HepG2 (cell line): ENCODE results near the gene CCL19. TPM values are rescaled to one million over a fixed set of nuclear protein-coding genes. Genes with fewer than 3 reads are reported as not detected.

Source experiments
- ATAC-seq: fragments of 200-7000 bp; cut with Tn5 transposase; 3 replicates; pipeline ENCODE4 v1.9.1; 2020; ENCODE audit warnings: mild to moderate bottlenecking, moderate library complexity
- BruUV-seq: library from RNA; stranded (reverse); fragments of 400-500 nt; replicated peaks from 2 replicates; lab custom pipeline; 2021; lab: Mats Ljungman, UMichigan
- CTCF ChIA-PET: fragments of 300-600 bp; formaldehyde crosslinking; extraction: SDS; loops from one replicate; lab custom pipeline; 2021; ENCODE audit warnings: low total read pairs, inconsistent platforms, low intra/inter-chr PET ratio; lab: Yijun Ruan, JAX
- POLR2A ChIA-PET: fragments of 350-600 bp; sonication (Branson Sonifier 250); formaldehyde crosslinking; loops from one replicate; lab custom pipeline; 2020; ENCODE audit warnings: antibody characterized with exemption, inconsistent platforms; lab: Yijun Ruan, JAX
- DNase-seq: peaks from one replicate; pipeline ENCODE4 v3.0.0-alpha.2; 2015; ENCODE audit warnings: low spot score
- FAIRE-seq: peaks from 3 replicates; lab custom pipeline; 2011; peaks lifted over from hg19 to GRCh38; lab: Jason Lieb, UNC
- H2AFZ ChIP-seq: one replicate; pipeline ENCODE4 v1.6.1; 2011; ENCODE audit warnings: low read length, inconsistent platforms
- H3K27ac ChIP-seq: fragments of 300-600 bp; 3 replicates; pipeline ENCODE4 v1.8.0; 2011; ENCODE audit warnings: mixed run types, mild to moderate bottlenecking, mixed read lengths, low read length, inconsistent platforms; ENCODE audit not compliant: insufficient read depth; ENCODE audit errors: extremely low read length
- H3K27me3 ChIP-seq, 2 experiments: fragments of 200-600 bp in 1 of 2; 2 replicates in 1 of 2; 3 replicates in 1 of 2; pipeline versions ENCODE4 v1.6.0 to v1.8.0; 2011; ENCODE audit warnings: low read length in 2 of 2, mild to moderate bottlenecking in 2 of 2, moderate library complexity in 2 of 2, inconsistent platforms in 1 of 2; ENCODE audit not compliant: insufficient read depth in 2 of 2, control insufficient read depth in 1 of 2
- H3K36me3 ChIP-seq, 2 experiments: fragments of 200-600 bp in 1 of 2; replicated peaks in 1 of 2; 2 replicates in 1 of 2; 3 replicates in 1 of 2; pipeline versions ENCODE4 v1.5.1 to v1.8.0; 2011; ENCODE audit warnings: low read length in 2 of 2, inconsistent platforms in 1 of 2; ENCODE audit not compliant: insufficient read depth in 2 of 2, control insufficient read depth in 1 of 2
- H3K4me1 ChIP-seq: 2 replicates; pipeline ENCODE4 v1.5.1; 2012; ENCODE audit warnings: low read length, inconsistent platforms; ENCODE audit not compliant: insufficient read depth
- H3K4me2 ChIP-seq: 2 replicates; pipeline ENCODE4 v1.6.0; 2011; ENCODE audit warnings: low read depth, low read length, inconsistent platforms
- H3K4me3 ChIP-seq, 3 experiments: fragments of 200-600 bp in 1 of 3; sonication (generic), shearing (Covaris generic) in 1 of 3; replicated peaks in 1 of 3; 2 replicates each; pipeline ENCODE4 v1.5.1; 2011 to 2016; ENCODE audit warnings: low read length in 3 of 3, inconsistent platforms in 2 of 3, low read depth in 2 of 3, mild to moderate bottlenecking in 2 of 3, control low read depth in 1 of 3, mixed read lengths in 1 of 3; ENCODE audit not compliant: insufficient read depth in 1 of 3
- H3K79me2 ChIP-seq: one replicate; pipeline ENCODE4 v1.6.1; 2011; ENCODE audit warnings: low read length, inconsistent platforms; ENCODE audit not compliant: insufficient read depth
- H3K9ac ChIP-seq: 2 replicates; pipeline ENCODE4 v1.6.0; 2011; ENCODE audit warnings: mild to moderate bottlenecking, low read depth, low read length, inconsistent platforms; ENCODE audit not compliant: insufficient read depth
- H3K9me3 ChIP-seq: 2 replicates; pipeline ENCODE4 v1.5.1; 2012; ENCODE audit warnings: mild to moderate bottlenecking, low read length
- H4K20me1 ChIP-seq: 2 replicates; pipeline ENCODE4 v1.6.0; 2011; ENCODE audit warnings: inconsistent platforms, mild to moderate bottlenecking, low read length, moderate library complexity; ENCODE audit not compliant: insufficient read depth
- AGO1 ChIP-seq: fragments of 200-400 bp; formaldehyde crosslinking; IDR thresholded peaks from 2 replicates; pipeline ENCODE4 v1.6.1; 2017; ENCODE audit warnings: mild to moderate bottlenecking, low read depth, low read length, moderate library complexity; ENCODE audit not compliant: poor library complexity, severe bottlenecking
- FOXO1 ChIP-seq: sonication (generic); formaldehyde crosslinking; IDR thresholded peaks from 2 replicates; pipeline ENCODE4 v1.4.0; 2020; ENCODE audit warnings: missing genetic modification reagents
- NCOA2 ChIP-seq: sonication (generic); formaldehyde crosslinking; IDR thresholded peaks from 2 replicates; pipeline ENCODE4 v1.8.0; 2022; ENCODE audit warnings: inconsistent platforms
- SMC3 ChIP-seq: IDR thresholded peaks from 2 replicates; pipeline ENCODE4 v1.6.1; 2011; ENCODE audit warnings: low read length, improper control_type of control experiment
- ZBTB33 ChIP-seq: sonication (generic); formaldehyde crosslinking; IDR thresholded peaks from 2 replicates; pipeline ENCODE4 v1.4.0; 2020; ENCODE audit warnings: missing genetic modification reagents
- ZBTB40 ChIP-seq, 2 experiments: fragments of 450-650 bp in 1 of 2; sonication (generic) in 1 of 2; formaldehyde crosslinking in 1 of 2; IDR thresholded peaks; 2 replicates each; pipeline versions ENCODE4 v1.6.1 to v1.8.0; 2016 to 2022; ENCODE audit warnings: antibody characterized with exemption in 1 of 2, mild to moderate bottlenecking in 1 of 2, missing genetic modification reagents in 1 of 2
- ZNF160 ChIP-seq: sonication (generic); formaldehyde crosslinking; IDR thresholded peaks from 2 replicates; pipeline ENCODE4 v1.8.0; 2022; ENCODE audit warnings: mild to moderate bottlenecking, inconsistent platforms, missing genetic modification reagents
- ZNF224 ChIP-seq: sonication (generic); formaldehyde crosslinking; IDR thresholded peaks from 2 replicates; pipeline ENCODE4 v1.5.0; 2020; ENCODE audit warnings: mild to moderate bottlenecking, missing genetic modification reagents
- WGBS: methylation state at CpG from one replicate; pipeline ENCODE4 v1.1.6; 2017; ENCODE audit warnings: low lambda C conversion rate; 5-methylcytosine and 5-hydroxymethylcytosine counted together
- in situ Hi-C: cut with HindIII; loops from 2 replicates; pipeline ENCODE4 v1.10.0; 2017; ENCODE audit warnings: low pct_unique_long_range_greater_than_20kb; ENCODE audit not compliant: extremely low pct_ligation_motif_present
- intact Hi-C: fragments of 100-400 bp; cut with micrococcal nuclease; formaldehyde crosslinking; loops from one replicate; pipeline ENCODE4 v1.10.0; 2022; ENCODE audit not compliant: unreplicated experiment
- polyA plus RNA-seq, 8 experiments: library from polyadenylated mRNA; depleted of rRNA in 3 of 8; stranded (reverse) in 7 of 8; unstranded in 1 of 8; fragments of >200 nt; fragmentation: Illumina TruSeq in 4 of 8; extraction: Trizol in 4 of 8; gene quantifications; 2 replicates each; pipeline versions ENCODE4 v1.2.1 to v1.2.3, GENCODE V29; 2011 to 2016; ENCODE audit warnings: low read depth in 4 of 8, missing spikeins in 1 of 8, mixed read lengths in 1 of 8; ENCODE audit not compliant: insufficient read depth in 1 of 8
- total RNA-seq, 5 experiments: library from RNA; depleted of rRNA; stranded (reverse); fragments of >200 nt; fragmentation: Illumina TruSeq; extraction: Trizol; gene quantifications; 2 replicates each; pipeline ENCODE4 v1.2.3, GENCODE V29; 2016; ENCODE audit warnings: low read depth in 1 of 5

CCL19 gene
- total and polyA plus RNA-seq, 2 of the 13 experiments (the other 11 are each of a cell fraction or from before 2014, with no cell fraction given), result not detected

GRCh38 chr9:34707130-34707529 lies 16.1 kb upstream of the CCL19 start (continued):
- TF ChIP-seq AGO1 (no peak), ZBTB33 (CRISPR knock-in tag) (no peak)

- in situ Hi-C loops (no loop called here), intact Hi-C loops (loop anchor here (1.0 kb wide), 1 partner anchor 27 kb away; no protein-coding TSS in a partner anchor)
- 4% methylated on average over 21 of the region's 30 CpGs for WGBS
- Histone ChIP-seq H3K36me3 (no peaks in the 10 kb centered on the region), H3K9ac (no peak overlapping the region; the same call in 1 of the 2 replicates), H3K9me3 (no peaks in the 10 kb centered on the region), H3K79me2 (no peaks in the 10 kb centered on the region), H3K27me3 (peaks cover 5 to 18% of the 10 kb centered on the region in 2 experiments; a peak in 4 of 5 replicates), H3K4me3 (peak overlapping the region; percentile 52 to 72 (median 58)), H3K4me1 (peaks cover 10% of the 10 kb centered on the region; the same call in 1 of the 2 replicates), H3K27ac (no peak overlapping the region), H4K20me1 (no peaks in the 10 kb centered on the region), H2AFZ (peak overlapping the region; percentile 70), H3K4me2 (peak overlapping the region; percentile 98)
- POLR2A ChIA-PET, result interaction anchor here (0.7 to 1.8 kb wide), 3 partner anchors 26 to 56 kb away, joined by 3 to 6 read pairs (median 3); partner anchors contain the start of gene GALT
- no TSS peak for BruUV-seq
- DNase-seq, result peak; percentile 47
- CTCF ChIA-PET, result interaction anchor here (1.1 to 4.9 kb wide), 4 partner anchors 26 to 98 kb away, joined by 3 to 178 read pairs (median 13); partner anchors contain the start of gene GALT
- FAIRE-seq, result peak; percentile 89
- peak; percentile 94 for ATAC-seq
- TF ChIP-seq ZBTB40 (IDR thresholded peaks at IDR 0.05), result no peak
- 0 out of 2 replicates have a peak, but pooled peaks have one; percentile 2 for TF ChIP-seq ZBTB40 (CRISPR knock-in tag; IDR thresholded peaks at IDR 0.05)
- 0 out of 2 replicates have a peak, but pooled peaks have one; percentile 15 for TF ChIP-seq NCOA2 (CRISPR knock-in tag)
- 0 out of 2 replicates have a peak, but pooled peaks have one; percentile 34 for TF ChIP-seq ZNF224
- TF ChIP-seq ZNF160 (CRISPR knock-in tag), result 0 out of 2 replicates have a peak, but pooled peaks have one; percentile 40
- peak; percentile 87 for TF ChIP-seq SMC3
- TF ChIP-seq FOXO1 (CRISPR knock-in tag), result 0 out of 2 replicates have a peak, but pooled peaks have one; percentile 17
Observed at GRCh38 chr9:34701769-34702736, 11.0 kb upstream of the CCL19 start.
